Endothelial cell of umbilical vein (primary cell): ENCODE results near the gene KRT23.

Experiments used
- EZH2 ChIP-seq: IDR thresholded peaks from 2 replicates; pipeline ENCODE4 v1.6.1; 2012; ENCODE audit warnings: borderline replicate concordance, low read depth, mild to moderate bottlenecking, moderate library complexity, low read length, inconsistent platforms; ENCODE audit not compliant: severe bottlenecking
- GATA2 ChIP-seq: IDR thresholded peaks from 2 replicates; pipeline ENCODE4 v1.7.0; 2011; ENCODE audit warnings: low read depth, mild to moderate bottlenecking, moderate library complexity, mixed read lengths, low read length; ENCODE audit not compliant: insufficient read length, insufficient read depth
- MAX ChIP-seq: IDR thresholded peaks from 2 replicates; pipeline ENCODE4 v1.6.1; 2011; ENCODE audit not compliant: insufficient read depth, insufficient read length
- POLR2A ChIP-seq: IDR thresholded peaks from 2 replicates; pipeline ENCODE4 v1.6.1; 2012; ENCODE audit warnings: low read depth, mild to moderate bottlenecking, control low read depth, low read length
- POLR2AphosphoS5 ChIP-seq: IDR thresholded peaks from 2 replicates; pipeline ENCODE4 v1.6.1; 2012; ENCODE audit warnings: low read depth, mild to moderate bottlenecking, control low read depth, low read length, moderate library complexity; ENCODE audit not compliant: insufficient read depth
- TF ChIP-seq, protein P1 (sequence below), 2 donors: IDR thresholded peaks; 1 replicate in 1 of 2; 2 replicates in 1 of 2; pipeline ENCODE4 v1.5.1; 2011; ENCODE audit warnings: low read length in 2 of 2, mild to moderate bottlenecking in 2 of 2, moderate library complexity in 2 of 2, control low read depth in 1 of 2, inconsistent platforms in 1 of 2, low read depth in 1 of 2; ENCODE audit not compliant: insufficient read depth in 1 of 2; ENCODE audit errors: extremely low read depth in 1 of 2

DNA sequence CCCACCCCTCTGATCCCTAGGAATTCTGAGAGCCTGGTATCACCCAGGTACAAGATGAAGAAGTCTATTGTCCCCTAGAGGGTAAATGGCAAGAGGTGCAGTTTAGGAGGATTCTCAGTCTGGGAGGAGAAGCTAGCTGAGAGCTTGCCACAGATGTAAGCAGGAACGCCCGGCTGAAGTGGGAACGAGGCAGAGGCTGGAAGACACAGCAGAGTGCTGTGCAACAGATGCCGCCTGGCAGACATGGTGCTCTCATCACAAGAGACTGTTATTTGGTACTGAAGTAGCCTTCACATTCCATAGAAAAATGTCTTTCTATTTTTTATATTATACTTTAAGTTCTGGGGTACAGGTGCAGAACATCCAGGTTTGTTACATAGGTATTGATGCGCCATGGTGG lies 32.1 kb downstream of the KRT23 start:
- no peak for TF ChIP-seq POLR2AphosphoS5
- TF ChIP-seq POLR2A: no peak
- no peak for TF ChIP-seq MAX
- TF ChIP-seq, protein P1, sequence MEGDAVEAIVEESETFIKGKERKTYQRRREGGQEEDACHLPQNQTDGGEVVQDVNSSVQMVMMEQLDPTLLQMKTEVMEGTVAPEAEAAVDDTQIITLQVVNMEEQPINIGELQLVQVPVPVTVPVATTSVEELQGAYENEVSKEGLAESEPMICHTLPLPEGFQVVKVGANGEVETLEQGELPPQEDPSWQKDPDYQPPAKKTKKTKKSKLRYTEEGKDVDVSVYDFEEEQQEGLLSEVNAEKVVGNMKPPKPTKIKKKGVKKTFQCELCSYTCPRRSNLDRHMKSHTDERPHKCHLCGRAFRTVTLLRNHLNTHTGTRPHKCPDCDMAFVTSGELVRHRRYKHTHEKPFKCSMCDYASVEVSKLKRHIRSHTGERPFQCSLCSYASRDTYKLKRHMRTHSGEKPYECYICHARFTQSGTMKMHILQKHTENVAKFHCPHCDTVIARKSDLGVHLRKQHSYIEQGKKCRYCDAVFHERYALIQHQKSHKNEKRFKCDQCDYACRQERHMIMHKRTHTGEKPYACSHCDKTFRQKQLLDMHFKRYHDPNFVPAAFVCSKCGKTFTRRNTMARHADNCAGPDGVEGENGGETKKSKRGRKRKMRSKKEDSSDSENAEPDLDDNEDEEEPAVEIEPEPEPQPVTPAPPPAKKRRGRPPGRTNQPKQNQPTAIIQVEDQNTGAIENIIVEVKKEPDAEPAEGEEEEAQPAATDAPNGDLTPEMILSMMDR (IDR thresholded peaks at IDR 0.05; ENCODE audit: extremely low read depth in 1 of 2, insufficient read depth in 1 of 2, low read depth in 1 of 2, low read length in 2 of 2): no peak
- TF ChIP-seq EZH2: no peak
- no peak for TF ChIP-seq GATA2
